H4 (cell line): ENCODE results near the gene CPNE4. TPM values are rescaled to one million over a fixed set of nuclear protein-coding genes. Genes with fewer than 3 reads are reported as not detected.
"Not testable (repeated sequence)": the region's sequence is repeated elsewhere in the genome, so short reads cannot be mapped to it uniquely, and the experiment has no call there.

Experiments used
- DNase-seq: peaks from one replicate; pipeline ENCODE4 v3.0.0-alpha.2; 2015; ENCODE audit warnings: low spot score
- total RNA-seq: library from RNA; depleted of rRNA; stranded (reverse); fragments of >200 nt; shearing (Covaris generic); gene quantifications from 2 replicates; pipeline ENCODE4 v1.2.3, GENCODE V29; 2014

The CPNE4 gene
- total RNA-seq, 1 experiment from 2014 or later = 0.14 TPM

DNA sequence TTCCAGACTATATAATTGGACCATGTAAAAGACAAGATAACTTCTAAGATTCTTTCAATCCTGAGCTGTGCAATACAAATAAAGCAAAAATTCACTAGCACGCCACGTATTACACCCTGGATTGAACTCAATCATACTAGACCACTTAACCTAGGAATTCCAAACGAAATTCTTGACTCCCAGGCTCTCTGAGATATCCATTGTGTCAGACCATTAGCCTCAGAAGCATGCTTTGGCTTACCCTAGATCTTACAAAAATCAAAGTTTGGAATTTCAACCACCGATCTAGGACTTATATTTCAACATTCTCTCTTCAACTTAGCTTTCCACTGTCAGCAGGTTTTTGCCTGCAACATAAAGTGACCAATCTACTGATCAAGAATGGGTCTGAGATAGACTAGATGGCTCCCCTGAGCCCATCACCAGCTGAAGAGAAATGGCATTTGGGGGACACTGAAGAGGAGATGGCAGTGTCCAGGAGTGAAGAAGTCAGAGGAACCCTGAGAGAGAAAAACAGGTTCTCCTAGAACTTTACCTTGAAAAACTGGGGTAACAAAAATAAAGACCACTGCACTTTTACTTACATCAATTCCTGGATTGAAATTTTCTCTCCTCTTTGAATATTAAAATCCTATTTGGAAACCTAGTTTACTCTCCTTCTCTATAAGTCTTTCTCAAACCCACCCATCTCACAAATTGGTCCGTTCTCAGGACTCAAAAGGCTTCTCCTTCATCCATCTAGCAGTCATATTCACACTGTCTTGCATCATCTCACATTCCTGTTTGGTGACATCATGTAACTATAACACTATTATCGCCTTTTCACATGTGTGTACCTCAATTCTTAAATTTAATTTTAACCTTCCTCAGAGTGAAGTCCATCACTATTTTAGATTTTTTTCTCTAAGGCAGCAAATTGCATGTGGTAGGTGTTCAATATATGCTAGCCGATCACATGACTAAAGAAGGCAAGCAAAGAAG lies 18.5 kb downstream of the CPNE4 start:
- DNase-seq = no peak

DNA sequence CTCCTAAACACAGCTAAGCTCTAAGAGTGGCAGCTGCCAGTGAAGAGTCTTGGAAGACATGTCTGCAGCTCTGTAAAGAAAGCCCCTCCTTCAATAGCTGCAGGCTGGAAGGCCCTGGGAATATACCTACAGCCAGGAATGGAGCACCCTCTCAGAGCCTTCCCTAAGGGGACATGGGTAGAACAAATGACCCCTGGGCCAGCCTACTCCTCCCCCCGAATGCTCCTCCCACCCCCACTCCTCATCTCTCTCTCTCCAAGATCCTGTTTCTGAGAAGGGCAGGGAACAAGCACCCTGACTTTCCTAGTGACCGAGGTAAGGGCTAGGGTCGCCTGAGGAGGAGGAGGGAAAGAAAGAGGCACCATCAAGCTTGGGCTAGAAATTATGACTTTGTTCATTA lies 20.7 kb downstream of the CPNE4 start:
- DNase-seq = no peak

DNA sequence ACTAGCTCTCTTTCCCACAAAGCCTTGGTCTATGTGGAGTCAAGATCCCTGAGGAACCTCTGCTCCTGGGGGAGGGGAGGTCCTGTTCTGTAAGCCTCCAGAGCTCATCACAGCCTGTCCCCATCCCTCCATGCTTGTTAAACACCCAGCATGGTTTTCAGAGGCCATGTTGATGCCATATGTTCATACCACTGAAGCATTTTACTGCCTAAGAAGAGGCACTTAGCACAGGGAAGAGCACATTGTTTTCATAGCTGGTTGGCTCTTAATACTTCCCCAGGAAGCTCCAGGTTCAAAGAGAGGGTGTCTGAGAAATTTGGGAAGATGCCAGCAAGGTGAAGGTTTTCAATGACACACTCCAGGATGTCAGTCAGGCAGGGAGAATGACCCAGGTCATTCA lies 25.6 kb downstream of the CPNE4 start:
- no peak for DNase-seq

DNA sequence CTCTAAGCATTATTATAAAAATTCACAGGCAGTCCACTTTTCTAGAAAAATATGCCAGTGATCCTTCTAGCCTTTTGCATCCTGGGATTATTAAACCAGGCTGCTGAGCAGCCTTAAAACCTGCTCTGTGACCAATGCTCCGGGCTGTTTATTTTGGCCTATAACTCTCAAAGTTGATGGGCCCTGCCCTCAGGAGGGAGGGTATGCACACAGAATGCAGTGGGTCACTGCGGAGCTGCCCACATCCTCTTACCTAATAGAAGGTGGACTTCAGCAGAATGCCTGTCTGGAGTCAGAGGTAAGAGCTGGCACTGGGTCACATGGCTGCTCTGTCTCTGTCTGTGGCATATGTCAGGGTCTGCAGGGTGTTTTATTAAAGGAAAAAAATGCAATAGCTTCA lies 26.0 kb downstream of the CPNE4 start:
- no peak for DNase-seq

DNA sequence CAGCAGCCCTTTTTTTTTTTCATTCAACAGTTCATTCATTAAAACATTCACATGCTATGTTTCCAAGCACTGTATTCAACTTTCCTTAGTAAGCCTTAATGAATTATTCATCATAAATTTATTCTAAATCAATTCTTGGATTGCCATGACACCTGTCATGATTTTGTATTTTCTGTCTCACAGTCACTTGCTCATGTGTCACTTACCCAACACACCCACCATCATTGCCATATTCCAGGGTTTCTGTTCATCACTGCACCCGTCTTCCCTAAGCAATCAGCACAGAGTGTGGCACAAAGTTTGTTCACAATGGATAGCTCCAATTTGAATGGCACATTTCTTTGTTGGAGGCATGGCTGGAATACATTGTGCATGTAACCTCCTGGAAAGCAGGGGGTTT lies 27.2 kb downstream of the CPNE4 start:
- DNase-seq = no peak

DNA sequence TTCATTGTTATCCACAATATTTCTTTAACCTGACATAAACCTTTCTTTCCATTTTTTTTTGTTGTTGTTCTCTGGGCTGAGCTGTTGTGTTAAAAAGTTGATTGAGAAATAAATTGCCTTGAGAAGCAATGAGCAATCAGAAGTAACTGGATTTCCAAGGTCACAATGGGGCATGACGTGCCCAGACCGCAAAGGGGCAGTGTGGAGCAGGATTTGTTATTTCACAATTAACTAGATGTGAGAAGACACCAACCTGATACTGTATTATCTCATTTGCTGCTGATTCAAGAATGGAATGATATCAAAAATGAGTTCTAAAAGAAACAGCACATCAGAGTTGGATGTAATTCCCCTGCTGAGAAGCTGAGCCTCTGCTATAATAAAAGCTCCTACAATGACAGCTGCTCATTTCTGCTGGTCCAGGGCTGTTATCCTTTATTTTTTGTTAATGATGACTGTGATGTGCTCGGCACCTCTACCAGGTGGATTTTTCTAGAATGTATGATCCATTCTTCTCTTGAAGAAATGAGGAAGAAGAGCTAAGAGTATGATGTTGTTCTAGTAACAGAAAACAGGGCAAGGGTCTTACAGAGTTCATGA lies 28.1 kb downstream of the CPNE4 start:
- DNase-seq = peak; percentile 13

DNA sequence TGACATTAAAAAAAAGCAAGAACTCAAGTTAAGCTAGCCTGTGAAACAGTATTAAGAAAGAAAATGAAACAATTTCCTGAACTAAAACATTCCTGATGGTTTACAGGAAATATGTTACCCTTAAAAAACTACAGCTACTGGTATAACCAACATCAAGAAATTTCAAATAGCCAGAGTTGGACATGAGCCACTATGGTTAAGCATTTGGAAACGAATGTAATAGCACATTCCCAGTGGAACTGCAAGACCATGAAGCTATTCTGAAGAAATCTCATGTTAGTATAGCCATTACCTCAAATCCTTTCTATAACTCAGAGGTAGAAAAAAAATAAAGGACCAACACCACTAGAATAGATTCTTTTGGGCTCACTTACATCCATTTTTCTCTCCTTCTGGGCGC lies 30.2 kb downstream of the CPNE4 start:
- DNase-seq = no peak

DNA sequence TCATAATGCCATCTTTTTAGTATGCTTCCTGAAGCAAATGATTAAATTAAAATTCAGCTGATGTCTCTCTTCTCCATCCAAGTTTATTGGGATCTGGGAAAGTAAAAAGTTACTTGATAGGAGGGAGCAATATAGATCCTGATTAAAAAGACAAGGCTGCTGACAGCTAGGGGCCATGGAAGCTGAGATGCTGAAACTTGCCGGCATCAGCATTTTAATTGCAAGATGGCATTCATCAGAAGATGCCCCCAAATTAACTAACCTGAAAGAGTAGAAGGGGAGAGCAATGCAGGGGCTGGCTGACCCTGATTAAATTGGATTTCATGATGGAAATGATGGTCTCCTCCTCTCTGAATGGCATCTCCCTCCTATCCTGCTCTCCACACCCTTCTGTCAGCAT lies 31.1 kb downstream of the CPNE4 start:
- no peak for DNase-seq

DNA sequence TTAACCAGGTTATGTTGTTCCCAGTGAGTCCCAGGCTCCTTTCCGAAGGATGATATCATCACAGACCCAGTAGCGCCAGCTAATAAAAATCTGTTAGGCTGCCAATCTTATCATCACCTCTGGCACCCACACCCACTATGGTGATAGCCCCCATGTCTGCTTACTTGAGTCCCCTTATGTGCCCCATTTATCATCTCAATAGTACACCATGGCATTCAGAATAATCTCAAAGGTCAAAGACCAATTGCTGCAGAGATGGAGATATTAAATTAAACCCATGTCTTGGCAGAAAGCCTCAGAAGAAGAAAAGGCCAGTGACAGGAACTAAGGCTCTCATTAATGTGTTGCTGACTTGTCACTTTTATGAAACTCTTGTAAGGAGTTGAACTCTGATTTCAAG lies 32.8 kb downstream of the CPNE4 start:
- DNase-seq = no peak

DNA sequence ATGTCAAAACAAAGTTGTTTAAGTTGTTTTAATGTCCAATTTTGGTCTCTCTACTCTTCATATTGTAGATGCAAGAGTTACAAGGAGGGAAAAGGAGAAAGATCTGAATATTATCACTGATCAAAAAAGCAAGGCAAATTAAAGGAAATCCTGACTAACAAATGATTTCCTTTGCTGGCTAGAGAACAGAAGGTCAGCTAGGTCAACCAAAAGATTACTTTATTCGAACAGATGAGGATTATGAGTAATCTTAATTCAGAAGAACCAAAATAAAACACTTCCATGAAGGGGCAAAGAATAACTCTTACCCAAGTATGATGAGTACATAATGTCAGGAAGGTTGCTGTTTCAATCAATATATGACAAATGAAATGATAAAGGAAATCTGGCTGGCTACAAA lies 33.8 kb downstream of the CPNE4 start:
- no peak for DNase-seq

DNA sequence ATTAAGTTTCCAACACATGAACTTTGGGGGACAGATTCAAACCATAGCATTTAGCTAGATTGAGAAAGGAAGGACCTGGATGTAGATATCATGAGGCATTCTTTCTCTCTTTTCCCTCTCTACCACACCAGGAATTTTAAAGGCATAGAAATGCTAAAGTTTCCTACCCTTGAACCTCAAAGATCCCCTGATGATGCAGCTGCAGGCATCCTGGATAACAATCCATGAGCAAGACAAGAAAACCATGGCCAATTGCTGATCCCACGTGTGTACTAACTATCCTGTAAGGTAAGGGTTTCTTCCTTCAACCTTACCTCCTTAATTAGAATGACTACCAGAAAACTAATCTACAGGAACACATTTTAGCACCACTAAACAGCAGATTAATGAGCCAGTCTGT lies 36.8 kb downstream of the CPNE4 start:
- DNase-seq = no peak

DNA sequence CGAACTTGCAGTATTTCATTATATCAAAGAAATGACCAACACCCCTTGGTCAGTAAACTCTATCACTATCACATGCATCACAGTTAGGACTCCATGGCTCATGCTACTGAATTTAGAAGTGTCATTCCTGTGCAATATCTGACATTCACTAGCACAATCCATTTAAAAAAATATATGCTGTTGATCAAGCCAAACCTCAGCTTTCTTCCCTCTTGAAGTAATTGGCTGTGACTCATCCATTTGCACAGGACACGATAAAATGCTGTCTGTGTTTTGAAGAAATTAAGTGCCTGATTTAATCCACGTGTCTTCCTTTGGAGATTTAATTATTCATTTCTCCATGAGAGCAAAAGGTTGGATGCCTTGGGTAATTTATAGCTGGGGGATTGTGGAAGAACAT lies 38.9 kb downstream of the CPNE4 start:
- DNase-seq = no peak

DNA sequence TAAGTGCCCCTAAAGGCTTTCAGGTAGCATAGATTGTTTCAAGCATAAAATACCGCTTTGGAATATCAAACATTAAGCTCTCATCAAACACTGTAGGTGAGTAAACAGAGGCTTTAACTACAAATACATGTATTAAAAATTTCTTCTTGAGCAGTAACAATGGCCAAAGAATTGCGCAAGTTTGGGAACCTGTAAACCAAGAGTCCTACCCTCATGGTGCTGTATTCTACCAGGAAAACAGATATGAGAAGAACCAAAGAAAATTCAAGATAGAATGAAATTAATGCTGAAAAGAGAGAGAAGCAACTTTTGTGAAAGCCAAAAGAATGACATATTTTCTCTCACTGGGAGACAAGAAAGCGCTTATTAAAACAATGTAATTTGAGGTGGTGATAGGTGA lies 45.5 kb downstream of the CPNE4 start:
- DNase-seq = no peak

DNA sequence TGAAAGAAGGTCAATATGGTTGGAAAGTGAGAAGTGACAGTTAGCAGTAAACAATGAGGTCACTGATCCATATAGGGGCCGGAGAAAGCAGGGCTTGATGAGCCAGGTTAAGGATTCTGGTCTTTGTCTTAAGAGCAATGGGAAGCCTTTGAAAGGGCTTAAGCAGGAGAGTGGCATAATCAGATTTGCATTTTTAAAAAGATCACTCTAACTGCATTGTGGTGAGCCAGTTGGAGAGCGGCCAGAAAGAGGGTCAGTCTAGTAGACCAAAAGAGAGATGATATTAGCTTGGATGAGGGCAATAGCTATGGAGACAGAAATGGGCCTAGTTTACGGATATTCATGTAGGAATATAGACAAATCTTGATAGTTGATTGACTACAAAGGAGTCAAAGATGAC lies 46.6 kb downstream of the CPNE4 start:
- DNase-seq = no peak

DNA sequence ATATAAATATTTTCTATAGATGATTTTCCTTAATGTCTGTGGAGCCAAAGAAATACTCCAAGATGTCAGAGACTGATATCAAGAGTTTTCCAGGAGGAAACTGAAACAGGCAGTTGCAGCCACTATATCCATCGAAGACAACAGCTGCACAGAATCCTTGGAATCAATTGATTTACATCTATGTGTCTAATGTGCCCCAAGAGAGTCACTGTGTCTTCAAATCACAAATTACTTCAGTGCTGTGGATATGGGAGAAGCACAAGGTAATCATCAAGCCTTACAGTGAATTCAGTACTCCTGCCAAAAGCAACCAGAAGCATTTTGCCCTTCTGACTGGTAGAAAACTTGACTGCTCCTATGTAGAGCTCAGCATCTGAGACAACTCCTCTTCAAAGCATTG lies 51.1 kb downstream of the CPNE4 start:
- DNase-seq = no peak

DNA sequence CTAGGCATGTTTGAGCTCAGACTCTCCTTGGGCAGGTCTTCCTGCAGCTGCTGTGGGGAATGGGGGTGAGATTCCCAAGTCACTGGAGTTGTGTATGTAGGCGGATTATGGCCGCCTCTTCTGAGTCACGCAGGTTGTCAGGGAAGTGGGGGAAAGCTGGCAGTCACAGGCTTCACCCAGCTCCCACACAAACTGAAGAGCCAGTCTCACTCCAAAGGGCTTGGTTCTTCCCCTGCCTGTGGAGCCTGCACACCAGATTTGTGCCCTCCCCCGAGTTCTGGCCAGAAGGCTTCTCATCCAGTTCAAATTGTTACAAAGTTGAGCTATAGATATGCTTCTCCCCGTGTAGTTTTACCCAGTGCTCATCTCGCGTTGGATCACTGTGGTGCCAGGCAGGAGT lies 53.5 kb downstream of the CPNE4 start:
- no peak for DNase-seq

DNA sequence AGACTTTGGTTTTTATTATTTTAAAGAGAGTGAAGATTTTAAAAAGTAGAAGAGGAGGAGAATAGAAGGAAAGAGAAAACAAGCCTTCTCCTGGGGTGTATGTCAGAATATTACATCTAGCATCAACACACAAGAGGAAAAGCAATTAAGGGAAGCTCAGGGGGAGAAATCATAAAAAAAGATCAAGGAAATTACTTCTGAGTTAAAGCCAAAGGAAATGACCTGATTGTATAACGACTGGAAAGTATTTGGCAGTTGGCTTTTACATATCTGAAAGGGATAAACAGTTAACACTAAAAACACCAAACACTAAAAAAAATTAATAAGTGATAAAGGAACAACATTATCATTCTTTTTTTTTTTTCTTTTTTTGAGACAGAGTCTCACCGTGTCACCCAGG lies 58.4 kb downstream of the CPNE4 start:
- DNase-seq = no peak

DNA sequence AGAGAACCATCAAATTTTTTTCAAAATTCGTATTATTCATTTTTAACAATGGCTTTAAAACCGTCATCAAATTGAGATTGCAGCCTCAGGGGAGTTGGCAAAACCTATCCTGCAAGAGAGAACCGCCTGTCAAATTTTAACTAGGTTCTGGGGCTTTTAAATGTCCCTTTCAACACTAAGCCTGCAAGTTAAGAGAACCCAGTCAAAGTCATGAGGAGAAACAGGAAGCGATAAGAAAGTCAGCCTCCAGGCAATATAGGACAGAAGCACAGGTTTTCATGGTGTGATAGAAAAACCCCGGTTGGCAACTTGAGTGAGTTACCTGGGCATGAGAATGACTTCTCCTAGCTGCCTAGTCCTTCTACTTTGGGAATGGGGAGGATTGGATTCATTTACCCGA lies 59.8 kb downstream of the CPNE4 start:
- DNase-seq = no peak

DNA sequence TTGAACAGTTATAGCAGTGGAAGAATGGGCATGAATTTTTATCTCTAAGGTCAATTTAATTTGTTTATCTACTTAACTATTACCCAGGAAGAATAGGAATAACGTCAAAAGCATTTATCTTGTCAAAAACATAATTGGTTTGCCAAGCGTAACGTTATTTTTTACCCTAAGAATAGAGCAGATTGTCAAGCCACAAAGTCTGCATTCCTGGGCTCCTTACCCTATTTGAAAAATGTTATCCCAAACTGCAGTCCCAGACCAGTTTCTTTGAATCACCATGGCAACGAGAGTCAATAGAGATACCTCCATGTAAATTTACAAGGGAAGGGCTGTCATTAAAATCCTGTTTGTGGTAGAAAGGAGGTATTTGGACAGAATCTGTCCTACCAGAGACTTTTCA lies 61.1 kb downstream of the CPNE4 start:
- no peak for DNase-seq

DNA sequence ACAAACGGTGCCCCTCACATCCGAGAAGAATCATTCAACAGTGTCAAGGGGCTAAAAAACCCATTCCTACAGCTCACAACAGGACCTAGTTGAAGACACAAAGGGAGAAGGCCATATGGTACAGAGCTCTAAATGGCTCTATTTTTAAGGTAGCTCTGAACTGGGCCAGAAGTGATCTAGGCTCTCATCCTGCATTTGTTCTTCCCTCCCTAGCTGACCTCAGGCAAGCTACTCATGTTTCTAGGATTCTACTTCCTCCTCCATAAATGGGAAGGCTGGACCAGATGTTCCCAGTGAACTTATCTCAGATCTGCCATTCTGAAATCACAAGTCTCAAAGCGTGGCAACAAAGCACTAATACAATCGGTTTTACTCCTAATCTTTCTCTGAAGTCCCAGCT lies 62.3 kb downstream of the CPNE4 start:
- no peak for DNase-seq

DNA sequence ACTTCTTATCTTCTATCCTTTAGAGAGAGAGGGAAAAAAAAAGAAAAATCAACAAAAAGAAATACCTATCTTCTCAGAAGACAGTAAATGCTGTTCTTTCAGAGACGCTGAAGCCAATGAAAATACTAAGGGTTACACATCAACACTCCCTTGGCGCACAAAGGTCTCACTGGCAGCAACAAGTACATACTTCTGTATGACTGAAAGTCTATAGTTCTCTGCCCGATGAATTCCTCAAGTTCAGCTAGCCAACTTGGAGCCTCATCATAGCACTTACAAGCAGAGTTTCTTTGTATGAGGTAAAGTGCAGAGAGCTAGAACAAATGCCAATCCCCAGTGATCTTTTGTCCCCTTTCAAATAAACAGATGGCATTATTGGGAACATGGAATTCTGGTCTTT lies 62.7 kb downstream of the CPNE4 start:
- no peak for DNase-seq

DNA sequence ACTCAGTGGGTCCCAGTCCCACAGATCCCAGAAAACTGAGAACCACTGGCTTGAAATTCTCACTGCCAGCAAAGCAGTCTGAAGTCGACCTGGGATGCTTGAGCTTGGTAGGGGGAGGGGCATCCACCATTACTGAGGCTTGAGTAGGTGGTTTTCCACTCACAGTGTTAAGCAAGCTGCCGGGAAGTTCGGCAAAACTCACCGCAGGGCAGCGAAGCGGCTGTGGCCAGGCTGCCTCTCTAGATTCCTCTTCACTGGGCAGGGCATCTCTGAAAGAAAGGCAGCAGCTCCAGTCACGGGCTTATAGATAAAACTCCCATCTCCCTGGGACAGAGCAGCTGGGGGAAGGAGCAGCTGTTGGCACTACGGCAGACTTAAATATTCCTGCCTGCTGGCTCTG lies 71.4 kb downstream of the CPNE4 start:
- not testable (repeated sequence) for DNase-seq

DNA sequence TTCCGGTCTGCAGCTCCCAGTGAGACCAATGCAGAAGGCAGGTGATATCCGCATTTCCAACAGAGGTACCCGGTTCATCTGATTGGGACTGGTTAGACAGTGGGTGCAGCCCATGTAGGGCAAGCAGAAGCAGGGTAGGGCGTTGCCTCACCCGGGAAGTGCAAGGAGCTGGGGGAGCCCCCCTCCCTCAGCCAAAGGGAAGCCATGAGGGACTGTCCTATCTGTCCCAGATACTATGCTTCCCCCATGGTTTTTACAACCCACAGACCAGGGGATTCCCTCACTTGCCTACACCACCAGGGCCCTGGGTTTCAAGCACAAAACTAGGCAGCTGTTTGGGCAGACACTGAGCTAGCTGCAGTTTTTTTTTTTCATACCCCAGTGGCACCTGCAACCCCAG lies 71.8 kb downstream of the CPNE4 start:
- no peak for DNase-seq

DNA sequence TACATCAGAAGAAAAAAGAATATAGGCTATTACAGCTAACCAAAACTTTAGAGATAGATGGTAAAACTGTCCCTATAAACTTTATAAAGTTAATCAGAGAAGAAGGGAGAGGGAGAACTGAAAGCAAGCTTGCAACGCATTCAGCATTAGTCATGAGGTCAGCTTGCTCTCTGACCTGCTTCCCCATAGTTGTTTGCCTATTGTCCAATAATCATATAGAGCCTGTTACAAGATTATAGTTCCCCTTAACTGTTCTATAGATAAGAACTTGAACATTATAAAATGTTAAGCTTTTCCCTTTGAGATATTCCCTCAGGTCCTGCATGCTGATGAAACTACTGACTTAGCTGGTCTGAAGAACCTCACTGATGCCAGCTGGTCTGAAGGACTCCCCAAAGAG lies 74.5 kb downstream of the CPNE4 start:
- DNase-seq = no peak
